Transverse colon (tissue), 4 donors: Measurements from ENCODE around the gene ACSS1. TPM values are rescaled to one million over a fixed set of nuclear protein-coding genes. Genes with fewer than 3 reads are reported as not detected.
A peak's percentile ranks its signal among the peaks of the same experiment; 100 is the strongest.

Source experiments
- DNase-seq: peaks from one replicate; pipeline ENCODE4 v3.0.0-alpha.2; 2019
- H3K27ac ChIP-seq, 4 donors: fragments of 200-600 bp; sonication (generic); 2 replicates each; pipeline ENCODE4 v1.5.1; 2016 to 2018; ENCODE audit warnings: inconsistent platforms in 4 of 4
- H3K27me3 ChIP-seq: fragments of 200-600 bp; sonication (generic); 2 replicates; pipeline ENCODE4 v1.5.1; 2017; ENCODE audit warnings: inconsistent platforms
- H3K36me3 ChIP-seq, 4 donors: fragments of 200-600 bp; sonication (generic); 2 replicates each; pipeline ENCODE4 v1.5.1; 2017 to 2019; ENCODE audit warnings: inconsistent platforms in 4 of 4
- H3K4me1 ChIP-seq, 4 donors: fragments of 200-600 bp; sonication (generic); 2 replicates each; pipeline ENCODE4 v1.5.1; 2017 to 2020; ENCODE audit warnings: inconsistent platforms in 4 of 4
- H3K4me3 ChIP-seq, 4 donors: fragments of 200-600 bp; sonication (generic); 1 replicate in 1 of 4; 2 replicates in 3 of 4; pipeline versions ENCODE4 v1.5.1 to v1.6.1; 2017 to 2019; ENCODE audit warnings: inconsistent platforms in 4 of 4
- H3K9me3 ChIP-seq, 2 donors: fragments of 200-600 bp; sonication (generic); 2 replicates each; pipeline ENCODE4 v1.5.1; 2017 to 2019; ENCODE audit warnings: inconsistent platforms in 2 of 2
- CTCF ChIP-seq, 5 experiments: fragments of 200-600 bp in 3 of 5; fragments of 450-650 bp in 2 of 5; sonication (generic) in 3 of 5; IDR thresholded peaks; 1 replicate in 2 of 5; 2 replicates in 3 of 5; pipeline ENCODE4 v1.5.1; 2016 to 2017; ENCODE audit warnings: antibody characterized with exemption in 5 of 5, inconsistent platforms in 3 of 5, mild to moderate bottlenecking in 2 of 5, moderate library complexity in 1 of 5
- EP300 ChIP-seq: sonication (generic); formaldehyde crosslinking; IDR thresholded peaks from one replicate; pipeline ENCODE4 v1.6.1; 2017; ENCODE audit warnings: antibody characterized with exemption, low read depth
- POLR2A ChIP-seq: fragments of 450-650 bp; IDR thresholded peaks from one replicate; pipeline ENCODE4 v1.6.1; 2016; ENCODE audit warnings: antibody characterized with exemption, mild to moderate bottlenecking, moderate library complexity
- POLR2AphosphoS5 ChIP-seq, 3 donors: sonication (generic); formaldehyde crosslinking; IDR thresholded peaks; one replicate each; pipeline ENCODE4 v1.6.1; 2016; ENCODE audit warnings: antibody characterized with exemption in 3 of 3
- WGBS, 2 donors: methylation state at CpG; one replicate each; pipeline ENCODE4 v1.1.5; 2018; ENCODE audit warnings: low coverage in 1 of 2; 5-methylcytosine and 5-hydroxymethylcytosine counted together
- in situ Hi-C, 4 donors: fragments of 200-750 bp; cut with MboI; loops; one replicate each; pipeline versions ENCODE4 v1.15.0 to v1.15.1; 2017; ENCODE audit warnings: low sequenced_read_pairs in 3 of 4, low pct_ligation_motif_present in 1 of 4, low pct_unique_long_range_greater_than_20kb in 1 of 4
- intact Hi-C: fragments of 100-400 bp; cut with DNase I; formaldehyde crosslinking; loops from one replicate; pipeline ENCODE4 v1.15.1; 2023; ENCODE audit warnings: low total_unique reads
- total RNA-seq, 4 donors: library from RNA; depleted of rRNA; stranded (reverse); fragments of >200 nt; gene quantifications; one replicate each; pipeline ENCODE4 v1.1.0, GENCODE V29; 2016

The ACSS1 gene
- total RNA-seq, 4 donors from 2014 or later, result 30.3 to 64.7 (median 51.6) TPM

GRCh38 chr20:25019381-25020155 lies 38.4 kb downstream of the ACSS1 start:
- Histone ChIP-seq H3K36me3 (peaks cover 0 to 2% (median 0%) of the 10 kb centered on the region in 4 donors), H3K9me3 (no peaks in the 10 kb centered on the region), H3K4me1 (peaks cover 0 to 19% (median 8%) of the 10 kb centered on the region in 4 donors), H3K27ac (no peak overlapping the region), H3K4me3 (no peak overlapping the region), H3K27me3 (no peaks in the 10 kb centered on the region)
- 93 to 100% methylated on average over 4 to 16 of the region's 16 CpGs for WGBS, 2 donors
- intact Hi-C loops, result no loop called here
- DNase-seq, result peak; percentile 4
- in situ Hi-C loops, result loop anchor here in 1 of 4 donors (25.0 kb wide), 1 partner anchor 143 kb away; no protein-coding TSS in a partner anchor
- TF ChIP-seq POLR2A (no peak), EP300 (no peak), CTCF (IDR thresholded peaks at IDR 0.05) (no peak), POLR2AphosphoS5 (IDR thresholded peaks at IDR 0.05) (no peak)

GRCh38 chr20:25018841-25019240 lies 39.1 kb downstream of the ACSS1 start:
- in situ Hi-C loops, result loop anchor here in 1 of 4 donors (25.0 kb wide), 1 partner anchor 143 kb away; no protein-coding TSS in a partner anchor

GRCh38 chr20:25018425-25018824 lies 39.5 kb downstream of the ACSS1 start:
- 80 to 81% methylated on average over 2 of the region's 2 CpGs for WGBS, 2 donors
- Histone ChIP-seq H3K9me3 (no peaks in the 10 kb centered on the region), H3K27me3 (no peaks in the 10 kb centered on the region), H3K4me3 (no peak overlapping the region), H3K27ac (no peak overlapping the region), H3K4me1 (peaks cover 0 to 19% (median 8%) of the 10 kb centered on the region in 4 donors), H3K36me3 (peaks cover 0 to 6% (median 1%) of the 10 kb centered on the region in 4 donors)
- TF ChIP-seq CTCF (IDR thresholded peaks at IDR 0.05) (no peak), POLR2A (no peak), POLR2AphosphoS5 (IDR thresholded peaks at IDR 0.05) (no peak), EP300 (no peak)
- in situ Hi-C loops, result loop anchor here in 1 of 4 donors (25.0 kb wide), 1 partner anchor 144 kb away; no protein-coding TSS in a partner anchor
- no peak for DNase-seq
- intact Hi-C loops, result no loop called here

More at GRCh38 chr20:25018841-25019240, 39.1 kb downstream of the ACSS1 start:
- H3K36me3 ChIP-seq, result peaks cover 0 to 6% (median under 1%) of the 10 kb centered on the region in 4 donors
- no peaks in the 10 kb centered on the region for H3K27me3 ChIP-seq
- H3K27ac ChIP-seq, result no peak overlapping the region
- peaks cover 0 to 19% (median 8%) of the 10 kb centered on the region in 4 donors for H3K4me1 ChIP-seq
- intact Hi-C loops, result no loop called here
- H3K4me3 ChIP-seq, result no peak overlapping the region
- H3K9me3 ChIP-seq, result no peaks in the 10 kb centered on the region
- WGBS, 2 donors, result 94% methylated on average over 6 of the region's 6 CpGs; no CpG with 5 or more reads in 1 of the 2 donors
- DNase-seq, result no peak
- TF ChIP-seq POLR2AphosphoS5 (IDR thresholded peaks at IDR 0.05) (no peak), CTCF (IDR thresholded peaks at IDR 0.05) (no peak), EP300 (no peak), POLR2A (no peak)

GRCh38 chr20:25017257-25017803 lies 40.6 kb downstream of the ACSS1 start:
- no peaks in the 10 kb centered on the region for H3K9me3 ChIP-seq
- peak overlapping the region in 1 of 4 donors; percentile 42 for H3K27ac ChIP-seq
- H3K4me1 ChIP-seq, result peaks cover 0 to 10% (median 5%) of the 10 kb centered on the region in 4 donors
- no peaks in the 10 kb centered on the region for H3K27me3 ChIP-seq
- TF ChIP-seq POLR2AphosphoS5 (IDR thresholded peaks at IDR 0.05) (peak in 2 of 3 donors; percentile 16 to 37), POLR2A (no peak)
- intact Hi-C loops (no loop called here), in situ Hi-C loops (loop anchor here in 1 of 4 donors (25.0 kb wide), 1 partner anchor 145 kb away; no protein-coding TSS in a partner anchor)
- 54 to 66% methylated on average over 2 to 11 of the region's 14 CpGs for WGBS, 2 donors
- DNase-seq, result peak; percentile 74
- peaks cover 0 to 9% (median 1%) of the 10 kb centered on the region in 4 donors for H3K36me3 ChIP-seq
- H3K4me3 ChIP-seq, result no peak overlapping the region
